H1 (cell line): Measurements from ENCODE around the gene STXBP2. TPM values are rescaled to one million over a fixed set of nuclear protein-coding genes. Genes with fewer than 3 reads are reported as not detected.

ENCODE experiments used
- CTCF ChIA-PET: fragments of 300-600 bp; sonication (Branson Sonifier 250); formaldehyde crosslinking; loops from one replicate; lab custom pipeline; 2021; ENCODE audit not compliant: partially characterized antibody; lab: Charles Lee
- POLR2A ChIA-PET: fragments of 300-600 bp; sonication (Branson Sonifier 250); formaldehyde crosslinking; loops from one replicate; lab custom pipeline; 2021; ENCODE audit warnings: inconsistent platforms; ENCODE audit not compliant: partially characterized antibody; lab: Charles Lee
- DNase-seq, 2 experiments: peaks; one replicate each; pipeline versions ENCODE4 v3.0.0 to v3.0.0-alpha.2; 2010 to 2022; ENCODE audit warnings: low spot score in 2 of 2, low read depth in 1 of 2, mixed read lengths in 1 of 2
- FAIRE-seq: peaks from 2 replicates; lab custom pipeline; 2011; peaks lifted over from hg19 to GRCh38; lab: Jason Lieb, UNC
- H2AFZ ChIP-seq: 2 replicates; pipeline ENCODE4 v1.8.1; 2012; ENCODE audit warnings: low read length, inconsistent platforms
- H2AK5ac ChIP-seq: 2 replicates; pipeline ENCODE4 v1.6.1; 2013; ENCODE audit warnings: low read depth, low read length
- H2BK120ac ChIP-seq: replicated peaks from 2 replicates; pipeline ENCODE3; 2013; ENCODE audit warnings: low read depth, low read length, inconsistent platforms
- H2BK12ac ChIP-seq: 2 replicates; pipeline ENCODE4 v1.6.1; 2013; ENCODE audit warnings: low read depth, low read length
- H2BK15ac ChIP-seq: 2 replicates; pipeline ENCODE4 v1.6.1; 2013; ENCODE audit warnings: low read length
- H2BK20ac ChIP-seq: 2 replicates; pipeline ENCODE4 v1.6.1; 2013; ENCODE audit warnings: low read length
- H2BK5ac ChIP-seq: 2 replicates; pipeline ENCODE4 v1.6.1; 2013; ENCODE audit warnings: low read depth, low read length
- H3K14ac ChIP-seq: 2 replicates; pipeline ENCODE4 v1.6.1; 2013; ENCODE audit warnings: inconsistent platforms; ENCODE audit not compliant: insufficient read length
- H3K18ac ChIP-seq: 2 replicates; pipeline ENCODE4 v1.6.1; 2013; ENCODE audit warnings: low read length; ENCODE audit errors: extremely low read depth
- H3K23ac ChIP-seq: 2 replicates; pipeline ENCODE4 v1.6.1; 2013; ENCODE audit warnings: inconsistent platforms; ENCODE audit not compliant: insufficient read length
- H3K23me2 ChIP-seq: 2 replicates; pipeline ENCODE4 v1.6.1; 2013; ENCODE audit warnings: low read depth, low read length
- H3K27ac ChIP-seq: 2 replicates; pipeline ENCODE4 v1.6.1; 2011; ENCODE audit warnings: low read depth, low read length, inconsistent platforms
- H3K27me3 ChIP-seq, 4 experiments: replicated peaks in 1 of 4; 1 replicate in 1 of 4; 2 replicates in 3 of 4; pipeline versions ENCODE4 v1.6.1 to v1.8.1; 2011 to 2013; ENCODE audit warnings: low read length in 3 of 4, mild to moderate bottlenecking in 3 of 4, inconsistent platforms in 2 of 4, mixed read lengths in 2 of 4, moderate library complexity in 1 of 4; ENCODE audit not compliant: control insufficient read depth in 3 of 4, insufficient read depth in 3 of 4; ENCODE audit errors: extremely low read depth in 1 of 4
- H3K36me3 ChIP-seq, 4 experiments: 2 replicates each; pipeline versions ENCODE4 v1.6.1 to v1.8.1; 2011 to 2013; ENCODE audit warnings: mild to moderate bottlenecking in 4 of 4, low read length in 3 of 4, moderate library complexity in 2 of 4, control low read depth in 1 of 4, inconsistent platforms in 1 of 4; ENCODE audit not compliant: insufficient read depth in 4 of 4, control insufficient read depth in 2 of 4
- H3K4ac ChIP-seq: replicated peaks from 2 replicates; pipeline ENCODE3; 2013; ENCODE audit warnings: low read length, low read depth, mixed read lengths, inconsistent platforms; ENCODE audit not compliant: insufficient read length
- H3K4me1 ChIP-seq, 4 experiments: replicated peaks in 1 of 4; 1 replicate in 1 of 4; 2 replicates in 3 of 4; pipeline versions ENCODE4 v1.6.1 to v1.8.1; 2011 to 2013; ENCODE audit warnings: low read length in 3 of 4, inconsistent platforms in 2 of 4, mixed read lengths in 1 of 4; ENCODE audit not compliant: insufficient read depth in 4 of 4, control insufficient read depth in 3 of 4
- H3K4me2 ChIP-seq, 2 experiments: 2 replicates each; pipeline versions ENCODE4 v1.6.1 to v1.8.1; 2011 to 2013; ENCODE audit warnings: low read depth in 2 of 2, low read length in 2 of 2, control low read depth in 1 of 2, inconsistent platforms in 1 of 2, mild to moderate bottlenecking in 1 of 2; ENCODE audit not compliant: insufficient read depth in 1 of 2
- H3K4me3 ChIP-seq, 4 experiments: fragments of 200-600, 300-600 bp in 1 of 4; sonication (generic), shearing (Covaris generic), sonication (Bioruptor Twin) in 1 of 4; 2 replicates each; pipeline versions ENCODE4 v1.5.1 to v1.8.1; 2011 to 2016; ENCODE audit warnings: low read length in 4 of 4, low read depth in 3 of 4, control low read depth in 2 of 4, inconsistent platforms in 2 of 4, mild to moderate bottlenecking in 2 of 4, mixed read lengths in 1 of 4, moderate library complexity in 1 of 4; ENCODE audit not compliant: insufficient read depth in 2 of 4; ENCODE audit errors: extremely low read depth in 1 of 4
- H3K56ac ChIP-seq: replicated peaks from 2 replicates; pipeline ENCODE3; 2013; ENCODE audit warnings: low read depth, mild to moderate bottlenecking, mixed read lengths, low read length, inconsistent platforms; ENCODE audit not compliant: insufficient read length
- H3K79me1 ChIP-seq: 2 replicates; pipeline ENCODE4 v1.6.1; 2013; ENCODE audit warnings: low read depth, low read length, control low read depth
- H3K79me2 ChIP-seq, 2 experiments: 2 replicates each; pipeline versions ENCODE4 v1.6.1 to v1.8.1; 2012 to 2013; ENCODE audit warnings: low read length in 2 of 2, mild to moderate bottlenecking in 2 of 2, inconsistent platforms in 1 of 2; ENCODE audit not compliant: insufficient read depth in 2 of 2, control insufficient read depth in 1 of 2
- H3K9ac ChIP-seq, 4 experiments: replicated peaks in 1 of 4; 1 replicate in 1 of 4; 2 replicates in 3 of 4; pipeline versions ENCODE4 v1.6.1 to v1.8.1; 2011 to 2013; ENCODE audit warnings: low read depth in 3 of 4, low read length in 3 of 4, control low read depth in 2 of 4, mild to moderate bottlenecking in 2 of 4, moderate library complexity in 2 of 4, inconsistent platforms in 1 of 4; ENCODE audit errors: extremely low read depth in 1 of 4
- H3K9me3 ChIP-seq, 2 experiments: 2 replicates each; pipeline versions ENCODE4 v1.6.1 to v1.8.1; 2012 to 2013; ENCODE audit warnings: mild to moderate bottlenecking in 2 of 2, moderate library complexity in 2 of 2, control low read depth in 1 of 2, inconsistent platforms in 1 of 2, low read depth in 1 of 2, low read length in 1 of 2, mixed read lengths in 1 of 2; ENCODE audit not compliant: insufficient read depth in 2 of 2
- H4K20me1 ChIP-seq, 2 experiments: replicated peaks in 1 of 2; 2 replicates each; pipeline versions ENCODE3 to v1.8.1; 2011 to 2013; ENCODE audit warnings: inconsistent platforms in 2 of 2, low read length in 2 of 2, mild to moderate bottlenecking in 1 of 2; ENCODE audit not compliant: insufficient read depth in 2 of 2, control insufficient read depth in 1 of 2
- H4K5ac ChIP-seq: 2 replicates; pipeline ENCODE4 v1.6.1; 2013; ENCODE audit warnings: low read length, low read depth, mixed read lengths, inconsistent platforms; ENCODE audit not compliant: insufficient read length
- H4K8ac ChIP-seq: 2 replicates; pipeline ENCODE4 v1.8.0; 2013; ENCODE audit warnings: mild to moderate bottlenecking, moderate library complexity, low read length, inconsistent platforms; ENCODE audit not compliant: insufficient read depth; ENCODE audit errors: extremely low read depth
- H4K91ac ChIP-seq: replicated peaks from 2 replicates; pipeline ENCODE3; 2013; ENCODE audit warnings: low read length, mixed read lengths, inconsistent platforms; ENCODE audit not compliant: insufficient read length
- ASH2L ChIP-seq: fragments of 200-600, 300-600 bp; sonication (generic); IDR thresholded peaks from one replicate; pipeline ENCODE4 v1.7.1; 2017; ENCODE audit warnings: low read length
- BRCA1 ChIP-seq: IDR thresholded peaks from 2 replicates; pipeline ENCODE4 v1.6.1; 2012; ENCODE audit warnings: low read depth, low read length, improper control_type of control experiment
- EZH2 ChIP-seq: fragments of 200-600 bp; sonication (generic); IDR thresholded peaks from 2 replicates; pipeline ENCODE4 v1.7.1; 2012; ENCODE audit warnings: low read depth, mild to moderate bottlenecking, moderate library complexity, low read length, inconsistent platforms; ENCODE audit not compliant: severe bottlenecking
- HDAC6 ChIP-seq: IDR thresholded peaks from one replicate; pipeline ENCODE4 v1.7.1; 2012; ENCODE audit warnings: low read depth, mild to moderate bottlenecking, inconsistent platforms, low read length, moderate library complexity
- JUND ChIP-seq: IDR thresholded peaks from 2 replicates; pipeline ENCODE4 v1.6.1; 2011; ENCODE audit warnings: mild to moderate bottlenecking, improper control_type of control experiment, low read length
- KDM1A ChIP-seq: fragments of 200-600, 300-600 bp; sonication (generic); IDR thresholded peaks from 2 replicates; pipeline ENCODE4 v1.7.1; 2016; ENCODE audit warnings: mild to moderate bottlenecking, low read length, borderline replicate concordance
- MAFK ChIP-seq: IDR thresholded peaks from 2 replicates; pipeline ENCODE4 v1.6.1; 2012; ENCODE audit warnings: low read depth, mild to moderate bottlenecking, improper control_type of control experiment, low read length
- PHF8 ChIP-seq: fragments of 200-600 bp; sonication (generic); conservative IDR thresholded peaks from 2 replicates; pipeline ENCODE4 v1.7.1; 2012; ENCODE audit warnings: low read depth, mild to moderate bottlenecking, inconsistent platforms, low read length, moderate library complexity
- RFX5 ChIP-seq: IDR thresholded peaks from 2 replicates; pipeline ENCODE4 v1.6.1; 2011; ENCODE audit warnings: low read depth, low read length, improper control_type of control experiment, borderline replicate concordance
- RXRA ChIP-seq: IDR thresholded peaks from 2 replicates; pipeline ENCODE4 v1.6.1; 2011; ENCODE audit warnings: low read depth, mild to moderate bottlenecking, low read length, moderate library complexity; ENCODE audit not compliant: insufficient read depth
- SIN3A ChIP-seq, 2 experiments: IDR thresholded peaks in 1 of 2; conservative IDR thresholded peaks in 1 of 2; 2 replicates each; pipeline ENCODE4 v1.6.1; 2011 to 2012; ENCODE audit warnings: low read length in 2 of 2, improper control_type of control experiment in 1 of 2, low read depth in 1 of 2, mild to moderate bottlenecking in 1 of 2
- SP2 ChIP-seq: IDR thresholded peaks from 2 replicates; pipeline ENCODE4 v1.6.1; 2012; ENCODE audit warnings: mild to moderate bottlenecking, low read length, inconsistent platforms
- SUZ12 ChIP-seq: fragments of 200-600 bp; sonication (generic); IDR thresholded peaks from 2 replicates; pipeline ENCODE4 v1.6.1; 2012; ENCODE audit warnings: mild to moderate bottlenecking, inconsistent platforms, low read length, moderate library complexity, mixed read lengths
- TCF12 ChIP-seq: IDR thresholded peaks from 2 replicates; pipeline ENCODE4 v1.6.1; 2011; ENCODE audit warnings: low read depth, mild to moderate bottlenecking, low read length
- YY1 ChIP-seq: IDR thresholded peaks from 2 replicates; pipeline ENCODE4 v1.6.1; 2011; ENCODE audit warnings: low read depth, mild to moderate bottlenecking, low read length
- WGBS, 2 experiments: shearing (Covaris generic) in 1 of 2; methylation state at CpG; one replicate each; pipeline versions ENCODE4 v1.1.6 to v1.1.7; 2013 to 2015; ENCODE audit warnings: low lambda C conversion rate in 2 of 2, mixed read lengths in 2 of 2, inconsistent platforms in 1 of 2, low coverage in 1 of 2, missing lambda C conversion rate in 1 of 2; ENCODE audit not compliant: insufficient replicate concordance in 2 of 2, insufficient coverage in 1 of 2, insufficient read length in 1 of 2; ENCODE audit errors: extremely low coverage in 1 of 2, missing lambda C conversion rate in 1 of 2; 5-methylcytosine and 5-hydroxymethylcytosine counted together
- polyA plus RNA-seq, 7 experiments: library from polyadenylated mRNA; depleted of rRNA in 3 of 7; stranded (reverse) in 5 of 7; unstranded in 2 of 7; fragments of >200 nt in 5 of 7; fragments of 200-250 nt in 2 of 7; gene quantifications; 1 replicate in 5 of 7; 2 replicates in 1 of 7; 4 replicates in 1 of 7; pipeline versions ENCODE4 v1.2.1 to v1.2.3, GENCODE V29; 2011 to 2013; ENCODE audit warnings: missing spikeins in 2 of 7, mixed read lengths in 2 of 7
- total RNA-seq: library from RNA; stranded (reverse); fragmentation: NEBNext Ultra II Directional; extraction: Animal tissue kit (Norgen Biotek cat#: 25700); gene quantifications from 2 replicates; pipeline ENCODE4 v1.2.1, GENCODE V29; 2021

The STXBP2 gene
- total and polyA plus RNA-seq, 2 of the 8 experiments (the other 6 are each of a cell fraction or from before 2014, with no cell fraction given) = 52.9 to 53.8 TPM

GRCh38 chr19:7663706-7664105 is 26.8 kb downstream of the STXBP2 start:
- POLR2A ChIA-PET = interaction anchor here (0.6 to 0.7 kb wide), 3 partner anchors 59 to 173 kb away, joined by 3 read pairs; no protein-coding TSS in a partner anchor
- FAIRE-seq = no peak
- Histone ChIP-seq H2BK120ac (no peak overlapping the region), H3K27ac (no peak overlapping the region), H4K8ac (no peak overlapping the region), H3K36me3 (no peaks in the 10 kb centered on the region), H2BK15ac (no peak overlapping the region), H3K4me3 (no peak overlapping the region), H2BK12ac (no peak overlapping the region), H4K91ac (no peak overlapping the region), H3K27me3 (peaks cover 0 to 2% (median 1%) of the 10 kb centered on the region in 4 experiments; a peak in 2 of 7 replicates), H2BK5ac (no peak overlapping the region), H3K18ac (no peak overlapping the region), H4K20me1 (no peaks in the 10 kb centered on the region), H3K4me1 (no peaks in the 10 kb centered on the region), H3K56ac (no peak overlapping the region), H2AFZ (no peak overlapping the region), H3K79me2 (no peaks in the 10 kb centered on the region), H3K9me3 (no peaks in the 10 kb centered on the region), H2AK5ac (no peak overlapping the region), H3K23ac (no peak overlapping the region), H3K4me2 (no peak overlapping the region), H3K4ac (no peak overlapping the region), H3K9ac (no peak overlapping the region), H2BK20ac (no peak overlapping the region), H4K5ac (no peak overlapping the region), H3K23me2 (no peaks in the 10 kb centered on the region), H3K79me1 (no peaks in the 10 kb centered on the region), H3K14ac (no peak overlapping the region)
- CTCF ChIA-PET = interaction anchor here (1.3 to 2.4 kb wide), 4 partner anchors 12 to 35 kb away, joined by 4 to 10 read pairs (median 4); partner anchors contain the start of gene TRAPPC5
- no peak for DNase-seq
- 85% methylated on average over 7 of the region's 7 CpGs; no CpG with 5 or more reads in 1 of the 2 experiments for WGBS, 2 experiments
- TF ChIP-seq RXRA = no peak
- no peak for TF ChIP-seq BRCA1
- TF ChIP-seq MAFK = no peak
- no peak for TF ChIP-seq RFX5
- TF ChIP-seq YY1 = no peak
- TF ChIP-seq HDAC6 = no peak
- TF ChIP-seq EZH2 = no peak
- no peak for TF ChIP-seq PHF8
- TF ChIP-seq JUND = no peak
- TF ChIP-seq SUZ12 = no peak
- no peak for TF ChIP-seq SIN3A (conservative IDR thresholded peaks at IDR 0.05 in 1 of 2, IDR thresholded peaks at IDR 0.05 in 1 of 2; ENCODE audit: low read depth in 1 of 2, low read length in 2 of 2)
- TF ChIP-seq ASH2L = no peak
- TF ChIP-seq TCF12 = no peak
- TF ChIP-seq SP2 = no peak
- TF ChIP-seq KDM1A = no peak
